Measurements from ENCODE around the gene TTI1. TPM values are rescaled to one million over a fixed set of nuclear protein-coding genes. Genes with fewer than 3 reads are reported as not detected.

The TTI1 gene
- total and polyA plus RNA-seq, 7 donors, result 11.4 to 29.7 (median 15.4) TPM

DNA sequence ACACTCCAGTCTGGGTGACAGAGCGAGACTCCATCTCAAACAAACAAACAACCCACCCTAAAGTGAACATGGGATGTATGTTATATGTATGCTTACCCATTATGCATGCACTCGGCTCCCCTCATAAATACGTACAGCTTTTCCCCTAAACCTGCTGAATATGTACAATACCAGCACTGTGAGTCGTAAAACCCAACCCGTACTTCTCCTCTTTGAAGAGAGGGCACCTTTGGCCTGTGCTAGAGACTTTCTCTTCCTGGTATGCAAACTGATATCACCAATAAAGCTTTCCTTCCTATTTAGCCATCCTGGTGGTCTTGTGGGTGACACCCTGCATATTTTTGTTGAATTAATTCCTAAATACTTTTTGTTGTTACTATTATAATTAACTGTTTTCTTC lies 79.1 kb downstream of the TTI1 start:
- Histone ChIP-seq H3K9me3 (no peaks in the 10 kb centered on the region), H3K4me1 (no peaks in the 10 kb centered on the region), H3K4me3 (no peak overlapping the region), H3K27me3 (ENCODE audit: insufficient read depth in 3 of 3, low read length in 2 of 3) (no peaks in the 10 kb centered on the region), H3K27ac (no peak overlapping the region), H3K36me3 (ENCODE audit: insufficient read depth in 1 of 2, low read depth in 1 of 2) (no peaks in the 10 kb centered on the region)
- no peak for DNase-seq
- intact Hi-C loops (cut with DNase I), result no loop called here
- WGBS, 3 donors, result 75 to 79% (median 76%) methylated on average over 5 of the region's 5 CpGs
- no peak for ATAC-seq
- TF ChIP-seq, protein P1, sequence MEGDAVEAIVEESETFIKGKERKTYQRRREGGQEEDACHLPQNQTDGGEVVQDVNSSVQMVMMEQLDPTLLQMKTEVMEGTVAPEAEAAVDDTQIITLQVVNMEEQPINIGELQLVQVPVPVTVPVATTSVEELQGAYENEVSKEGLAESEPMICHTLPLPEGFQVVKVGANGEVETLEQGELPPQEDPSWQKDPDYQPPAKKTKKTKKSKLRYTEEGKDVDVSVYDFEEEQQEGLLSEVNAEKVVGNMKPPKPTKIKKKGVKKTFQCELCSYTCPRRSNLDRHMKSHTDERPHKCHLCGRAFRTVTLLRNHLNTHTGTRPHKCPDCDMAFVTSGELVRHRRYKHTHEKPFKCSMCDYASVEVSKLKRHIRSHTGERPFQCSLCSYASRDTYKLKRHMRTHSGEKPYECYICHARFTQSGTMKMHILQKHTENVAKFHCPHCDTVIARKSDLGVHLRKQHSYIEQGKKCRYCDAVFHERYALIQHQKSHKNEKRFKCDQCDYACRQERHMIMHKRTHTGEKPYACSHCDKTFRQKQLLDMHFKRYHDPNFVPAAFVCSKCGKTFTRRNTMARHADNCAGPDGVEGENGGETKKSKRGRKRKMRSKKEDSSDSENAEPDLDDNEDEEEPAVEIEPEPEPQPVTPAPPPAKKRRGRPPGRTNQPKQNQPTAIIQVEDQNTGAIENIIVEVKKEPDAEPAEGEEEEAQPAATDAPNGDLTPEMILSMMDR (IDR thresholded peaks at IDR 0.05), result no peak

DNA sequence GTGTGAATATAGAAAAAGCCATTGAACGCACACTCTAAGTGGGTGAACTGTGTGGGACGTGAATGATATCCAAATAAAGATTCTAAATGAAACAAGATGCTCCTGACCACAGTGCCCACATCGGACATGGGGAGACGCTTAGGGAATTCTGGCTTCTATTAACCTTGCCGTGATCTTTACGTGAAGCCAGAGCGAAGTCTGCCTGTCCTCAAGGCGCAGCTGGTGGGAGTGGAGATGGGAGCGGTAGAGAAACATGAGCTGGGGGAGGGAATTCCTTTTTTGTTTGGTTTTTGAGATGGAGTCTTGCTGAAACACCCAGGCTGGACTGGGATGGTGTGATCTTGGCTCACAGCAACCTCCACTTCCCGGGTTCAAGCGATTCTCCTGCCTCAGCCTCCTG lies 84.3 kb downstream of the TTI1 start:
- Histone ChIP-seq H3K4me3 (no peak overlapping the region), H3K27ac (no peak overlapping the region), H3K27me3 (ENCODE audit: insufficient read depth in 3 of 3, low read length in 2 of 3) (peaks cover 0 to 5% (median 2%) of the 10 kb centered on the region in 3 donors), H3K4me1 (no peaks in the 10 kb centered on the region), H3K36me3 (ENCODE audit: insufficient read depth in 1 of 2, low read depth in 1 of 2) (no peaks in the 10 kb centered on the region), H3K9me3 (peaks cover 4% of the 10 kb centered on the region)
- intact Hi-C loops (cut with DNase I), result no loop called here
- 76 to 88% (median 78%) methylated on average over 11 of the region's 11 CpGs for WGBS, 3 donors
- TF ChIP-seq, protein P1 (IDR thresholded peaks at IDR 0.05), result no peak
- DNase-seq (no peak), ATAC-seq (no peak)

GRCh38 chr20:37947943-37948342 lies 85.3 kb downstream of the TTI1 start:
- ATAC-seq, result no peak
- no peak overlapping the region for H3K4me3 ChIP-seq
- TF ChIP-seq, protein P1 (IDR thresholded peaks at IDR 0.05), result no peak
- no peak overlapping the region for H3K27ac ChIP-seq
- no peaks in the 10 kb centered on the region for H3K36me3 ChIP-seq (ENCODE audit: insufficient read depth in 1 of 2, low read depth in 1 of 2)
- WGBS, 3 donors, result 90 to 94% (median 90%) methylated on average over 6 of the region's 6 CpGs
- H3K9me3 ChIP-seq, result peaks cover 4% of the 10 kb centered on the region
- no peaks in the 10 kb centered on the region for H3K4me1 ChIP-seq
- intact Hi-C loops (cut with DNase I), result no loop called here
- H3K27me3 ChIP-seq (ENCODE audit: insufficient read depth in 3 of 3, low read length in 2 of 3), result peaks cover 0 to 5% (median 2%) of the 10 kb centered on the region in 3 donors
- DNase-seq, result no peak

- TF ChIP-seq, protein P1 (IDR thresholded peaks at IDR 0.05), result no peak
- Histone ChIP-seq H3K4me1 (no peaks in the 10 kb centered on the region), H3K27me3 (ENCODE audit: insufficient read depth in 3 of 3, low read length in 2 of 3) (peaks cover 0 to 5% (median 2%) of the 10 kb centered on the region in 3 donors), H3K27ac (no peak overlapping the region), H3K36me3 (ENCODE audit: insufficient read depth in 1 of 2, low read depth in 1 of 2) (no peaks in the 10 kb centered on the region), H3K9me3 (peaks cover 4% of the 10 kb centered on the region), H3K4me3 (no peak overlapping the region)
- DNase-seq, result no peak
- no peak for ATAC-seq
- 82 to 93% (median 88%) methylated on average over 5 of the region's 5 CpGs for WGBS, 3 donors
- intact Hi-C loops (cut with DNase I), result no loop called here
These were observed 86.3 kb downstream of the TTI1 start for GRCh38 chr20:37946946-37947345.

DNA sequence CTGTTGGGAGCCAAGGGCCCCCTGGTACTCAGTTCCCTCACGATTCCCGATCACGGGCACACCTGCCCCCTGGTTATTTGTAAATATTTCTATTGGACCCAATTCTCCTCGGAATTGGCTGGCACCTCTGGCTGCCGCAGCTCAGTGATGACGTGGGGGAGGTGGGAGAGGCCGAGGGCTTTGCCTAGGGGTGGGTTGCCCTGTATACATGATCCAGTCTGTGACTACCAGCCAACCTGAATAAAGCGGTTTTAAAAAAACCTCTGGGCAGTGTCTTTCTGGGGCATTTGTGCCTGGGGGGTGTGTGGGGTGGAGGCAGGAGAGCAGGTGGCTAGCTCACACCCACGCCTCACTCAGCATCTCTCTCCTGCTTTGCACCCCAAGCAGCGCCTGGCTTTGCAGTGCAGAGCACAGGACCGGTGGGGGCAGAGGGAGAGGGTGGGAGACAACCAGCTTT lies 88.1 kb downstream of the TTI1 start:
- H3K4me3 ChIP-seq, result no peak overlapping the region
- peaks cover 0 to 5% (median 2%) of the 10 kb centered on the region in 3 donors for H3K27me3 ChIP-seq (ENCODE audit: insufficient read depth in 3 of 3, low read length in 2 of 3)
- ATAC-seq (no peak), DNase-seq (no peak)
- no peaks in the 10 kb centered on the region for H3K36me3 ChIP-seq (ENCODE audit: insufficient read depth in 1 of 2, low read depth in 1 of 2)
- TF ChIP-seq, protein P1 (IDR thresholded peaks at IDR 0.05), result no peak
- no peak overlapping the region for H3K27ac ChIP-seq
- intact Hi-C loops (cut with DNase I), result no loop called here
- 42 to 49% (median 45%) methylated on average over 11 of the region's 11 CpGs for whole genome bisulfite sequencing, 3 donors
- no peaks in the 10 kb centered on the region for H3K4me1 ChIP-seq
- peaks cover 4% of the 10 kb centered on the region for H3K9me3 ChIP-seq
